ENCODE measurements around the gene SLX1A.
"Not testable (repeated sequence)": the region's sequence is repeated elsewhere in the genome, so short reads cannot be mapped to it uniquely, and the experiment has no call there.

The SLX1A gene

GRCh38 chr16:30193615-30194014 lies at the start of gene SLX1A, which contains the start of gene BOLA2B:
SLX1A (plus strand) TSS chr16:30193875; CDS start chr16:30194085, 210 bp downstream.
BOLA2B (minus strand) TSS chr16:30193666; CDS start chr16:30193595, 71 bp downstream.
- not testable (repeated sequence) for DNase-seq

GRCh38 chr16:30144017-30144416 lies 49.7 kb upstream of the SLX1A start:
- TF ChIP-seq POLR2A (IDR thresholded peaks at IDR 0.05; ENCODE audit: low read length) (no peak), GATA1 (IDR thresholded peaks at IDR 0.05; ENCODE audit: low read depth, low read length) (no peak)

DNA sequence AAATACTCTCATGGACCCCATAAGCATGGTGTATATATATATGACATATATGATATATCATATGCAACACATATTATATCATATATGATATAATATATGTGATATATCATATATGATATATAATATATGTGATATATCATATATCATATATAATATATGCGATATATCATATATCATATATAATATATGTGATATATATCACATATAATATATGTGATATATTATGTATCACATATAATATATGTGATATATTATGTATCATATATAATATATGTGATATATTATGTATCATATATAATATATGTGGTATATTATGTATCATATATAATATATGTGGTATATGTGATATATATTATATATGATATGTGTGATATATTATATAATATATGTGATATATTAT lies 48.8 kb upstream of the SLX1A start:
- no peak for DNase-seq
- TF ChIP-seq GATA1 (IDR thresholded peaks at IDR 0.05; ENCODE audit: low read depth, low read length) (no peak), POLR2A (IDR thresholded peaks at IDR 0.05; ENCODE audit: low read length) (no peak)

More at GRCh38 chr16:30144017-30144416, 49.7 kb upstream of the SLX1A start:
- DNase-seq: no peak

DNA sequence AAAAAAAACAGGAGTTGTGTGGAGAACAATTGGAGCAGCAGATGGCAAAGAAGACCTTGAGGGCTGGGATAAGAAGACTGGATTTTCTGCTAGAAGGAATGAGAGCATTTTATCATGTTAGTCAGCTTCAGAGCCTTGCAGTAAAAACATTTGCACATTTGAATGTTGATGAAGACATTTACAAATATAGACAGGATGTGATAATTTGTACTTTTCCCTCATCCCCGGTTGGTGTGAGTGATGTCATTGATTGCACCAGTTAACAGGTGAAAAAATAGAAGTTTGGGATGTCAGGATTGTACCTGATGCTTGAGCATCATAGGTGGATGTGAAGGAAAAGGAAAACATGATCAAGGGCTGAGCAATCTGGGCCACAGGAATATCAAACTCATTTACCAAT lies 48.0 kb upstream of the SLX1A start:
- no peak for DNase-seq
- TF ChIP-seq GATA1 (IDR thresholded peaks at IDR 0.05; ENCODE audit: low read depth, low read length) (no peak), POLR2A (IDR thresholded peaks at IDR 0.05; ENCODE audit: low read length) (no peak)

DNA sequence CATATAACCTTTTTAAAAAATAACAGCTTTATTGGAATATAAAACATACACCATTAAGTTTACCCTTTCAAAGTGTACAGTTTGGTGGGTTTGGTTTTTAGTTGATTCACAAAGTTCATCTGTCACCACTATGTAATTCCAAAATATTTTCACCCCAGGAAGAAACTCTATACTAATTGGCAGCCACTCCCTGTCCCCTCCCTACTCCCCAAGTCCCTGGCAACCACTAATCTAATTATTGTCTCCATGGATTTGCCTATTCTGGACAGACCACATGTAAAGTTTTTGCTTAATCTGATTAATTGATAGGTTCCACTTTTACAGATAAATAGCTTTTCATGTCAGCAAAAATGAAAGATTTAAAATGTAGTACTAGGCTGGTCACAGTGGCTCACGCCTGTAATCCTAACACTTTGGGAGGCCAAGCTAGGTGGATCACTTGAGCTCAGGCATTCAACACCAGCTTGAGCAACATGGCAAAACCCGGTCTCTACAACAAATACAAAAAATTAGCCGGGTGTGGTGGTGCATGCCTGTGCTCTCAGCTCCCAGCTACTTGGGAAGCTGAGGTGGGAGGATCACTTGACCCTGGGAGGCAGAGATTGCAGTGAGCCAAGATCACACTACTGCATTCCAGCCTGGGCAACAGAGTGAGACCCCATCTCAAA lies 45.7 kb upstream of the SLX1A start:
- TF ChIP-seq GATA1 (IDR thresholded peaks at IDR 0.05; ENCODE audit: low read depth, low read length): no peak
- no peak for TF ChIP-seq POLR2A (IDR thresholded peaks at IDR 0.05; ENCODE audit: low read length)

DNA sequence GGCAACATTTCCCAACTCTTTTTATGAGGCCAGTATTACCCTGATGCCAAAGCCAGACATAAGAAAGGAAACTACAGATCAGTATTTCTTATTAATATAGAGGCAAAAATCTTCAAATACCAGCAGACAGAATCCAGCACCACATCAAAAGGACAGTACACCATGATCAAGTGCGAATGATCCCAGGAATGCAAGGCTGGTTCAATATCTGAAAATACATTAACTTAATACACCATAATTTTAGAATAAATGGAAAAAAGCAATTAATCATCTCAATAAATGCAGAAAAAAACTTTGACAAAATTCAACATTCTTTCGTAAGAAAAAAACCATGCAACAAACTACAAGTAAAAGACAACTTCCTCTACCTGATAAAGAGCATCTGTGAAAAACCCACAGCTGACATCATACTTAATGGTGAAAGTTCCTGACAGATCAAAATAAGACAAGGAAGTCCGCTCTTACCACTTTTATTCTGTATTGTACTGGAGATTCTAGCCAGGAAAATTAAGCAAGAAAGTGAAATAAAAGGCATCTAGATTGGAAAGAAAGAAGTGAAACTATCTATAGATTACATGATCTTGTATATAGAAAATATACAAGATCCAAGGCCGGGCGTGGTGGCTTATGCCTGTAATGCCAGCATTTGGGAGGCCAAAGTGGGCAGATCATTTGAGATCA lies 44.3 kb upstream of the SLX1A start:
- no peak for TF ChIP-seq GATA1 (IDR thresholded peaks at IDR 0.05; ENCODE audit: low read depth, low read length)
- no peak for TF ChIP-seq POLR2A (IDR thresholded peaks at IDR 0.05; ENCODE audit: low read length)
- no peak for DNase-seq

More for the DNA sequence above, 45.7 kb upstream of the SLX1A start:
- no peak for DNase-seq

DNA sequence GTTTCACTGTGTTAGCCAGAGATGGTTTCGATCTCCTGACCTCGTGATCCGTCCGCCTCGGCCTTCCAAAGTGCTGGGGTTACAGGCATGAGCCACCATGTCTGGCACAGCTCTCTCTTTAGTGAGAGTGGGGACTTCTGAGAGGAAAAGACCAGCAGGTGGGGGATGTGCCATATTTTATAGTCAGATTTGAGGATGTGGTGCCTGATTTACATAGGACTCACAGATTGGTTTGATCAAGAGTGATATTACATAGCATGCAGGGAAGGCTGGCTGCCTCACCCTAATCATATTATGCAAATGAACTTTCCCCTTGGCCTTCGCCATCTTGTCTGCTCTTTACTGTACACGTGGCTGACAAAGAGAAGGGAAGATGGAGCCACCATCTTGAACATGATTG lies 42.6 kb upstream of the SLX1A start:
- no peak for DNase-seq
- TF ChIP-seq POLR2A (IDR thresholded peaks at IDR 0.05; ENCODE audit: low read length): no peak

- TF ChIP-seq GATA1 (IDR thresholded peaks at IDR 0.05; ENCODE audit: low read depth, low read length) (no peak), POLR2A (IDR thresholded peaks at IDR 0.05; ENCODE audit: low read length) (no peak)
Measured at GRCh38 chr16:30152517-30152916, 41.2 kb upstream of the SLX1A start.

GRCh38 chr16:30155188-30155587 lies 38.5 kb upstream of the SLX1A start:
- TF ChIP-seq GATA1 (IDR thresholded peaks at IDR 0.05; ENCODE audit: low read depth, low read length) (no peak), POLR2A (IDR thresholded peaks at IDR 0.05; ENCODE audit: low read length) (no peak)

More at GRCh38 chr16:30152517-30152916, 41.2 kb upstream of the SLX1A start:
- no peak for DNase-seq

GRCh38 chr16:30157214-30157613 lies 36.5 kb upstream of the SLX1A start:
- no peak for TF ChIP-seq POLR2A (IDR thresholded peaks at IDR 0.05; ENCODE audit: low read length)
- no peak for TF ChIP-seq GATA1 (IDR thresholded peaks at IDR 0.05; ENCODE audit: low read depth, low read length)
- no peak for DNase-seq

More at GRCh38 chr16:30155188-30155587, 38.5 kb upstream of the SLX1A start:
- no peak for DNase-seq

DNA sequence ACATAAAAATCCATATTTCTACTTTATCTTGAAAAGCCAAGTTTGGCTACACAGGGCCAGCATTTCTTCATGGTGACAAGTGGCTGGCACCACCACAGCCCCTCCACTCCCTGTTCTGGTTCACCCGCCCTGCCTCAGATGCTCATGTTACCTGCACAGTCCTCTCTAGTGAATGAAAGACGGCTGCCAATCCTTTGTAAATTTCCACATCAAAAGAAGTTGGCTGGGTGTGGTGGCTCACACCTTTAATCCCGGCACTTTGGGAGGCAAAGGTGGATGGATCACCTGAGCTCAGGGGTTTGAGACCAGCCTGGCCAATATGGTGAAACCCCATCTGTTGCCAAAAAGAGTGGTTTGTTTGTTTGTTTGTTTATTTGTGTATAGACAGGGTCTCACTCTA lies 30.1 kb upstream of the SLX1A start:
- no peak for DNase-seq
- TF ChIP-seq POLR2A (IDR thresholded peaks at IDR 0.05; ENCODE audit: low read length): no peak
- no peak for TF ChIP-seq GATA1 (IDR thresholded peaks at IDR 0.05; ENCODE audit: low read depth, low read length)

DNA sequence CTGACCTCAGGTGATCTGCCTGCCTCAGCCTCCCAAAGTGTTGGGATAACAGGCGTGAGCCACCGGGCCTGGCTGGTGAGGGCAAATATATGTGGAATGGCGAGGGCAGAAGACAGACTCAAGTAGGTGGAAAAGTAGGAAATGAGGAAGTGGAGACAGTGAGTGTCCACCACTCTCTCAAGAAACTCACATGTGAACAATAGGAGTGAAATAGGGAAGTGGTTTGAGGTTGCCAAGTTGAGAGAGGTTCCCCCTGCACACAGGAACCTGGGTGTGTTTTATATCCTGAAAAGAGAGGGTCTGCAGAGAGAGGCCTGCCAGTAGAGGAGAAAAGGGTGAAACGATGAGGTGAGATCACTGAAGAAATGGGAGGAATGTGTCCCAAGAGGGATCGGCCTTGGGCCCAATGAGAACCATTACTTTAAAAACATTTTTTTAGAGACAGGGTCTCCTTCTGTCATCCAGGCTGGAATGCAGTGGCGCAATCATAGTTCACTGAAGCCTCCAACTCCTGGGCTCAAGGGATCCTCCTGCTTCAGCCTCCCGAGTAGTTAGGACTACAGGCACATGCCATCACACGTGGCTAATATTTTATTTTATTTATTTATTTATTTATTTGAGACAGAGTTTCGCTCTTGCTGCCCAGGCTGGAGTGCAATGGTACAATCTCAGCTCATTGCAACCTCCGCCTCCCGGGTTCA lies 27.3 kb upstream of the SLX1A start:
- no peak for DNase-seq
- TF ChIP-seq POLR2A (IDR thresholded peaks at IDR 0.05; ENCODE audit: low read length) (no peak), GATA1 (IDR thresholded peaks at IDR 0.05; ENCODE audit: low read depth, low read length) (no peak)

DNA sequence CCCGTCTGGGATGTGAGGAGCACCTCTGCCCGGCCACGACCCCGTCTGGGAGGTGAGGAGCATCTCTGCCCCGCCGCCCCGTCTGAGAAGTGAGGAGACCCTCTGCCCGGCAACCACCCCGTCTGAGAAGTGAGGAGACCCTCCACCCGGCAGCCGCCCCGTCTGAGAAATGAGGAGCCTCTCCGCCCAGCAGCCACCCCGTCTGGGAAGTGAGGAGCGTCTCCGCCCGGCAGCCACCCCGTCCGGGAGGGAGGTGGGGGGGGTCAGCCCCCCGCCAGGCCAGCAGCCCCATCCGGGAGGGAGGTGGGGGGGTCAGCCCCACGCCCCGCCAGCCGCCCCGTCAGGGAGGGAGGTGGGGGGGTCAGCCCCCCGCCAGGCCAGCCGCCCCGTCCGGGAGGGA lies 24.9 kb upstream of the SLX1A start:
- not testable (repeated sequence) for DNase-seq

- DNase-seq: not testable (repeated sequence)
Measured at GRCh38 chr16:30169416-30169815, 24.3 kb upstream of the SLX1A start.

DNA sequence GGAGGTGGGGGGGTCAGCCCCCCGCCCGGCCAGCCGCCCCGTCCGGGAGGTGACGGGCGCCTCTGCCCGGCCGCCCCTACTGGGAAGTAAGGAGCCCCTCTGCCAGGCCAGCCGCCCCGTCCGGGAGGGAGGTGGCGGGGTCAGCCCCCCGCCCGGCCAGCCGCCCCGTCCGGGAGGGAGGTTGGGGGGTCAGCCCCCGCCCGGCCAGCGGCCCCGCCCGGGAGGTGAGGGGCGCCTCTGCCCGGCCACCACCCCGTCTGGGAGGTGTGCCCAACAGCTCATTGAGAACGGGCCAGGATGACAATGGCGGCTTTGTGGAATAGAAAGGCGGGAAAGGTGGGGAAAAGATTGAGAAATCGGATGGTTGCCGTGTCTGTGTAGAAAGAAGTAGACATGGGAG lies 23.5 kb upstream of the SLX1A start:
- DNase-seq: not testable (repeated sequence)

Measured in erythroblast (primary cell).